Measurements from ENCODE around the gene ZBTB18.
"Not testable (repeated sequence)": the region's sequence is repeated elsewhere in the genome, so short reads cannot be mapped to it uniquely, and the experiment has no call there.

ZBTB18 gene

DNA sequence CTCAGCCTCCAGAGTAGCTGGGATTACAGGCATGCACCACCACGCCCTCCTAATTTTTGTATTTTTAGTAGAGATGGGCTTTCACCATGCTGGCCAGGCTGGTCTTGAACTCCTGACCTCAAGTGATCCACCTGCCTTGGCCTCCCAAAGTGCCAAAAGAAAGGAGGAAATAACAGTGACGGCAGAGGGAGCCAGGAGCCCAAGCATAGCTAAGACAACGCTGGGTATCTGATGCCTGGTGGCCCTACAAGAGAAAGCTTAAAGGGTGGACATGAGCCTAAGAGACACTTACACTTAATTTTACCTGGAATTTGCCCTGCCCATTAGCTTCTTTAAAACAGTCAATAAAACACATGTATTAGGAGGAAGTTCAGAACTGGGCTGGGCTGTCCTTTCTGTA, 36.2 kb upstream of the ZBTB18 start:
- not testable (repeated sequence) for H3K27ac ChIP-seq (ENCODE audit: low read length); H3K9ac ChIP-seq (ENCODE audit: low read length in 2 of 2); H3K36me3 ChIP-seq (ENCODE audit: control insufficient read depth in 2 of 2, insufficient read depth in 2 of 2, low read length in 2 of 2); H3K9me3 ChIP-seq (ENCODE audit: control insufficient read depth in 2 of 2, low read length in 2 of 2); H3K4me3 ChIP-seq (ENCODE audit: low read length in 2 of 2); H3K4me1 ChIP-seq (ENCODE audit: control insufficient read depth, insufficient read depth, low read length); H3K27me3 ChIP-seq (ENCODE audit: control insufficient read depth in 1 of 2, insufficient read depth in 2 of 2, low read length in 2 of 2)

DNA sequence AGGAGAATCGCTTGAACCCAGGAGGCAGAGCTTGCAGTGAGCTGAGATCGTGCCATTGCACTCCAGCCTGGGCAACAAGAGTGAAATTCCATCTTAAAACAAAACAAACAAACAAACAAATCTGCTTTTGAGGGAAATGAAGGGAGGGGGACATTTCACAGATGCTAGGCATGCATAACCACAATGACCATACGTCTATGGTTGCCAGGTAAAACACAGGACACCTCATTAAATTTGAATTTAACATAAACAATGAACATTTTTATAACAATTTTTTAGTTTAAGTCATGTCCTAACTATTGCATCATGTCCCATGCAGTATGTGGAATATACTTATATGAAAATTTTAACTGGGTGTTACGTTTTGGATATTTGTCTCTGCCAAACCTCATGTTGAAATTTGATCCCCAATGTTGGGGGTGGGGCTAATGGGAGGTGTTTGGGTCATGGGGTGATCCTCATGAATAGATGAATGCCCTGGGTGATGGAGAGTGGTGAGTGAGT, 31.0 kb upstream of the ZBTB18 start:
- Histone ChIP-seq H3K27me3 (ENCODE audit: control insufficient read depth in 1 of 2, insufficient read depth in 2 of 2, low read length in 2 of 2) (peaks cover 0 to 2% of the 10 kb centered on the region in 2 donors), H3K4me3 (ENCODE audit: low read length in 2 of 2) (no peak overlapping the region), H3K9me3 (ENCODE audit: control insufficient read depth in 2 of 2, low read length in 2 of 2) (no peaks in the 10 kb centered on the region), H3K9ac (ENCODE audit: low read length in 2 of 2) (no peak overlapping the region), H3K4me1 (ENCODE audit: control insufficient read depth, insufficient read depth, low read length) (no peaks in the 10 kb centered on the region), H3K36me3 (ENCODE audit: control insufficient read depth in 2 of 2, insufficient read depth in 2 of 2, low read length in 2 of 2) (no peaks in the 10 kb centered on the region), H3K27ac (ENCODE audit: low read length) (no peak overlapping the region)

DNA sequence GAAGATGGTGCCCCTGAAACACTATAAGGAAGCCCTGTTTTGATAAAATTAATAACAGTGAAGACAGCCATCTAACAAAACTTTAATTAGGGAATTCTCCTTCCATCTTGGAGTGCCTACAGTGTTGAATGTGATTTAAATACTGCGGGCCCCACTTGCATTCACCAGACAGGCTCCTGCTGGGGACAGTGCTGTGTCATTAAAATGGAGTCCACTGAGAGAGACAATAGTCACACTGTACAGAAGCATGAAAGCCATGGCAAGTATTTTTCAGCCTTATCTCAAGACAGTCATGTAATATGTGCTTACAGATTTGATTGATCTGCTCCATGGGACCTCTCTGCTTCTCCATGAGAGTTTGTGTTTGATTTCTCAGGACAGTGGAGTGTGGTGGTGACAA, 29.7 kb upstream of the ZBTB18 start:
- no peak overlapping the region for H3K4me3 ChIP-seq (ENCODE audit: low read length in 2 of 2)
- peaks cover 0 to 2% of the 10 kb centered on the region in 2 donors for H3K27me3 ChIP-seq (ENCODE audit: control insufficient read depth in 1 of 2, insufficient read depth in 2 of 2, low read length in 2 of 2)
- H3K4me1 ChIP-seq (ENCODE audit: control insufficient read depth, insufficient read depth, low read length) = no peaks in the 10 kb centered on the region
- no peaks in the 10 kb centered on the region for H3K9me3 ChIP-seq (ENCODE audit: control insufficient read depth in 2 of 2, low read length in 2 of 2)
- no peaks in the 10 kb centered on the region for H3K36me3 ChIP-seq (ENCODE audit: control insufficient read depth in 2 of 2, insufficient read depth in 2 of 2, low read length in 2 of 2)
- H3K27ac ChIP-seq (ENCODE audit: low read length) = no peak overlapping the region
- no peak overlapping the region for H3K9ac ChIP-seq (ENCODE audit: low read length in 2 of 2)

DNA sequence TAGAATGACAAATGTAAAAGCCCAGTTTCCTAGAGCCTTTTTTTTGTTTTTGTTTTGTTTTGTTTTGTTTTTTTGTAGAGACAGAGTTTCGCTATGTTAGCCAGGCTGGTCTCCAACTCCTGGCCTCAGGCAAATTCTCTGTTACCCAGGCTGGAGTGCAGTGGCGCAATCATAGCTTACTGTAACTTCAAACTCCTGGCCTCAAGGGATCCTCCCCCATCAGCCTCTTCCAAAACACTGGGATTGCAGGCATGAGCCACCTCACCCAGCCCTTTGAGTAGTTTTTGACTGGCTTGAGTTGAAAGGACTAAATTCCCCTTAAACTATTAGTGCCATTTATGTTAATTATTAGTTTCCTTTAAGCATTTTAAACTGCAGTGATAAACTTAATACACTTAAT, 28.8 kb upstream of the ZBTB18 start:
- Histone ChIP-seq H3K27me3 (ENCODE audit: control insufficient read depth in 1 of 2, insufficient read depth in 2 of 2, low read length in 2 of 2) (peaks cover 0 to 2% of the 10 kb centered on the region in 2 donors), H3K4me3 (ENCODE audit: low read length in 2 of 2) (no peak overlapping the region), H3K27ac (ENCODE audit: low read length) (no peak overlapping the region), H3K9ac (ENCODE audit: low read length in 2 of 2) (no peak overlapping the region), H3K9me3 (ENCODE audit: control insufficient read depth in 2 of 2, low read length in 2 of 2) (no peaks in the 10 kb centered on the region), H3K36me3 (ENCODE audit: control insufficient read depth in 2 of 2, insufficient read depth in 2 of 2, low read length in 2 of 2) (no peaks in the 10 kb centered on the region), H3K4me1 (ENCODE audit: control insufficient read depth, insufficient read depth, low read length) (no peaks in the 10 kb centered on the region)

DNA sequence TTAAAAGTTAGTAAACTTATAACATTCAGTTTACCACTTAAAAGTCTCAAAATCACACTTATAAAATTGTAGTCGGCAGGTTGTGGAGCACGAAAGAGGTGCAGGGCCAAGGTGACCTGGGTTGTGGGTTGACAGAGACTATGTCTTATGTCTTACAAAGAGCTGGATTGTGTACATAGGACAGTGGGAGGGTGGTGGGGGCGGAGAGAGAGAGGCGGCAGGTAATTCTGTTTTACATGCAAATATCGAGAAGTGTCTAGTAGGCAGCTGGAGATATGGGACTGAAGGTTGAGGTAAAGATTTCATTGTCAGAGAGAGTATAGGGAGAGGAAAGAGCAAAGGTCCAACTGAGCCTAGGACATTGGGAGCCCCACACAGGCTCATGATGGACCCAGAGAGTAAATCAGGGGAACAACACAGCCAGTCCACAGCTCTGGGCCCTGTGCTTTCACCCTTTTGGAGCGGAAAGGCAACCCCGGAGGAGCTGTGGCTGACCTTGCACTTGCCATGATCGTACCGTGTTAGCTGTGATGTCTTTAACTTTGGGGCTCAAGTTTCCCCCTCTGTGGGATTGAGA, 28.1 kb upstream of the ZBTB18 start:
- Histone ChIP-seq H3K9ac (ENCODE audit: low read length in 2 of 2) (no peak overlapping the region), H3K36me3 (ENCODE audit: control insufficient read depth in 2 of 2, insufficient read depth in 2 of 2, low read length in 2 of 2) (no peaks in the 10 kb centered on the region), H3K27ac (ENCODE audit: low read length) (no peak overlapping the region), H3K9me3 (ENCODE audit: control insufficient read depth in 2 of 2, low read length in 2 of 2) (no peaks in the 10 kb centered on the region), H3K4me1 (ENCODE audit: control insufficient read depth, insufficient read depth, low read length) (no peaks in the 10 kb centered on the region), H3K27me3 (ENCODE audit: control insufficient read depth in 1 of 2, insufficient read depth in 2 of 2, low read length in 2 of 2) (peaks cover 0 to 2% of the 10 kb centered on the region in 2 donors), H3K4me3 (ENCODE audit: low read length in 2 of 2) (no peak overlapping the region)

DNA sequence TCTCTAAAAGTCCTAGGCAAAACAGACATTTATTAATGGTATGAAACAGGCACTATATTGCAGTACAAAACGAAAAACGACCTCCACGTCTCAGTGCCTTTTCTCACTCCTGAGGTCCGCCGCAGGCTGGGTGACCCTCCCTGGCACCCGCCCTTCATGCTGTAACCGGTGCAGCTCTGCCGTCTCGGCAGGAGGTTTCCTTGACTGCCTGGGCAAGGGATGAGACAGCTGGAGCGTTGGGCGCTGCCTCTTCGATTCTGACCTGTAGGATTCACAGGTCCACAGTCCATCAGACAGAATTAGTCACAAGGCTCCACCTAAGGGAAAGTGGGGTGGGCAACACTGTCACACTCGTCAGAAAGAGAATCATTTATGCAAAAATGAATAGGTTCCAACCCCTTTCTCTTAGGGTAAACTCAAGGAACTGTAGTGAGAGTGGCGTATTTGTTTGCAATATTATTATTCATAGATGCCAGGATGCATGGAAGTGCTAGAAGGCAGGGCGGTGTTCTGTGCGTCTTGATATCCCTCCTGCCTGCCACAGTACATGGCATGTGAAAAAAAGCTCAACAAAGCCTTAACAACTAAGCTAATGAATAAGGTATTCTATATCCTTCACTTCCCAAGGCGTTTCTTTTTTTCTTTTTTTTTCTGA, 23.5 kb upstream of the ZBTB18 start:
- Histone ChIP-seq H3K9me3 (ENCODE audit: control insufficient read depth in 2 of 2, low read length in 2 of 2) (no peaks in the 10 kb centered on the region), H3K4me1 (ENCODE audit: control insufficient read depth, insufficient read depth, low read length) (no peaks in the 10 kb centered on the region), H3K36me3 (ENCODE audit: control insufficient read depth in 2 of 2, insufficient read depth in 2 of 2, low read length in 2 of 2) (no peaks in the 10 kb centered on the region), H3K4me3 (ENCODE audit: low read length in 2 of 2) (no peak overlapping the region), H3K9ac (ENCODE audit: low read length in 2 of 2) (no peak overlapping the region), H3K27me3 (ENCODE audit: control insufficient read depth in 1 of 2, insufficient read depth in 2 of 2, low read length in 2 of 2) (peaks cover 0 to 2% of the 10 kb centered on the region in 2 donors), H3K27ac (ENCODE audit: low read length) (no peak overlapping the region)

DNA sequence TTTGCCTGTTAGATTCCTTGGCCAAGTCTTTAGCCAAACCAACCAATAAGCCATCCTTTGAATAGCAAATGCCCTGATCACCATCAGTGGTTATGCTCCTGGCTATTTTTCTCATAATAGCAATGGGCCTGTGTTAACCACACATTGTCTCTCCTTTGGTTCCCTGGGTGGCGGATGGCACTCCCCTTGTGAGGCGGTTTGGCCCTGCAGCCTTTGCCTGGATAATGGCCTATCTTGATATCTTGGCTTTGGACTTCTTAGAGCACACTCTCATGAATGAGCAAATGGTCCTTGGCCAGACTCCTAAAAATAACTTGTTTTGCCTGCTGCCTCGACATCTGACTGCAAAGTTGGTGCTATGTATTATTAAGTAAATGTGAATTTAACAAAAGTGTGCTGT, 22.4 kb upstream of the ZBTB18 start:
- no peak overlapping the region for H3K9ac ChIP-seq (ENCODE audit: low read length in 2 of 2)
- H3K4me3 ChIP-seq (ENCODE audit: low read length in 2 of 2) = no peak overlapping the region
- no peak overlapping the region for H3K27ac ChIP-seq (ENCODE audit: low read length)
- H3K4me1 ChIP-seq (ENCODE audit: control insufficient read depth, insufficient read depth, low read length) = no peaks in the 10 kb centered on the region
- no peaks in the 10 kb centered on the region for H3K36me3 ChIP-seq (ENCODE audit: control insufficient read depth in 2 of 2, insufficient read depth in 2 of 2, low read length in 2 of 2)
- H3K9me3 ChIP-seq (ENCODE audit: control insufficient read depth in 2 of 2, low read length in 2 of 2) = no peaks in the 10 kb centered on the region
- peaks cover 0 to 2% of the 10 kb centered on the region in 2 donors for H3K27me3 ChIP-seq (ENCODE audit: control insufficient read depth in 1 of 2, insufficient read depth in 2 of 2, low read length in 2 of 2)

DNA sequence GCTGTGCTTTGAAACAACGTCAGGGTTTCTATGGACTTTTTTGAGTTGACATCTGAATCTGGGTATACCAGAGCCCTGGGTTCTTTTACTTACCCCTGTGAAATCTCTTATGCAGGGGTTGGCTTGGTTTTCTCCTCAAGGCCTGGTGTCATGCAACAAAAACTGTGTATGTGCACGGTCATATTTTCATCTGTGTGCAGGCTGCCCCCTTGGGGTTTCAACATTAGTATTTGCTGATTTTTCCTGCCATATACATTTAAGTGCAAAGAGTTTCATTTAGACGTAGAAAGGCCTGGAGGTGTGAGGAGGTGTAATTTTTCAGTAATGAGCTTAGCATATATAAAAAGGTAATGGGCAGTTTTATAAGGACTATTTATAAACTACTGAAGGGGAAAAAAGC, 22.0 kb upstream of the ZBTB18 start:
- Histone ChIP-seq H3K4me1 (ENCODE audit: control insufficient read depth, insufficient read depth, low read length) (no peaks in the 10 kb centered on the region), H3K36me3 (ENCODE audit: control insufficient read depth in 2 of 2, insufficient read depth in 2 of 2, low read length in 2 of 2) (no peaks in the 10 kb centered on the region), H3K9ac (ENCODE audit: low read length in 2 of 2) (no peak overlapping the region)

DNA sequence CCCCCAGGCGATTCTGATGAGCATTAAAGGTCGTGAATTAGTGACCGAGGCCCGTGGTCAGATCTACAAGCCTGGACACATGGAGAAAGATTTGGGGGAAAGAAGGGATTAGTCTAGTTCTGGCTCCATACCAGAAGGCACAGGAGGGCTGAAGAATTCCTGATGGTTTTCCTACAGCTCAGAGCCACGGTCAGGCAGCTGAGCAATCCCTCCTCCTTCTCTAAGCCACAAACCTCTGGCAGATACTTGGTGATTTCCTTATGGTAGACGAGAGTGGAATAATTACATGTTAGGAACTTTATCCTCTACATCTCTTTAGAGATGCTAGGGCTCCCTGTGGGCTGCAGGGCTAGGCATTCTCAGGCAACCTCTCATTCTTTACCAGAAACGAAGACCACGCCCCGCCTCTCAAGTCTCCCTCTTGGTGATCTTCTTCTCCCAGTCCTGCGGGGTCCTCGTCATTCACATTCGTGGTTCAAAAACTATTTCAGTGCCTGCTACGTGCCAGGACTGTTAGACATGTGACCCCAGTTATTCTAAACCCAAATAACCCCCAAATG, 20.5 kb upstream of the ZBTB18 start:
- Histone ChIP-seq H3K9me3 (ENCODE audit: control insufficient read depth in 2 of 2, low read length in 2 of 2) (no peaks in the 10 kb centered on the region), H3K9ac (ENCODE audit: low read length in 2 of 2) (no peak overlapping the region), H3K4me3 (ENCODE audit: low read length in 2 of 2) (no peak overlapping the region), H3K36me3 (ENCODE audit: control insufficient read depth in 2 of 2, insufficient read depth in 2 of 2, low read length in 2 of 2) (no peaks in the 10 kb centered on the region), H3K27me3 (ENCODE audit: control insufficient read depth in 1 of 2, insufficient read depth in 2 of 2, low read length in 2 of 2) (peaks cover 0 to 3% of the 10 kb centered on the region in 2 donors), H3K27ac (ENCODE audit: low read length) (no peak overlapping the region), H3K4me1 (ENCODE audit: control insufficient read depth, insufficient read depth, low read length) (no peaks in the 10 kb centered on the region)

More for the DNA sequence above, 22.0 kb upstream of the ZBTB18 start:
- Histone ChIP-seq H3K4me3 (ENCODE audit: low read length in 2 of 2) (no peak overlapping the region), H3K9me3 (ENCODE audit: control insufficient read depth in 2 of 2, low read length in 2 of 2) (no peaks in the 10 kb centered on the region), H3K27ac (ENCODE audit: low read length) (no peak overlapping the region), H3K27me3 (ENCODE audit: control insufficient read depth in 1 of 2, insufficient read depth in 2 of 2, low read length in 2 of 2) (peaks cover 1 to 2% of the 10 kb centered on the region in 2 donors)

DNA sequence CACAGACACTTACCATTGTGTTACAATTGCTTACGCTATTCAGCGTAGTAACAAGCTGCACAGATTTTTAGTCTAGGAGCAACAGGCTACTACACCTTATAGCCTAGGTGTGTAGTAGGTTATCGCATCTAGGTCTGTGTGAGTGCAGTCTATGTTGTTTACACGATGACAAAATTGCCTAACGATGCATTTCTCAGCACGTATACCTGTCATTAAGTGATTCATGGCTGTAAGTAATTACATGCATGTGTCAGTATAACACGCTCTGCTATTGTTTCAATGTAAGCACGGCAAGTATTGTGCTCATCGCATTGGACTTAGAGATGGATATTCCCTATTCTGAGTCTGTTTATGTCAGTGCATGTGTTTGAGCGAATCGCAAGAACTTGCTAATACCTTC, 15.7 kb upstream of the ZBTB18 start:
- Histone ChIP-seq H3K9me3 (ENCODE audit: control insufficient read depth in 2 of 2, low read length in 2 of 2) (no peaks in the 10 kb centered on the region), H3K4me3 (ENCODE audit: low read length in 2 of 2) (no peak overlapping the region), H3K36me3 (ENCODE audit: control insufficient read depth in 2 of 2, insufficient read depth in 2 of 2, low read length in 2 of 2) (no peaks in the 10 kb centered on the region), H3K27ac (ENCODE audit: low read length) (no peak overlapping the region), H3K9ac (ENCODE audit: low read length in 2 of 2) (no peak overlapping the region), H3K27me3 (ENCODE audit: control insufficient read depth in 1 of 2, insufficient read depth in 2 of 2, low read length in 2 of 2) (peaks cover 0 to 3% of the 10 kb centered on the region in 2 donors), H3K4me1 (ENCODE audit: control insufficient read depth, insufficient read depth, low read length) (no peaks in the 10 kb centered on the region)

DNA sequence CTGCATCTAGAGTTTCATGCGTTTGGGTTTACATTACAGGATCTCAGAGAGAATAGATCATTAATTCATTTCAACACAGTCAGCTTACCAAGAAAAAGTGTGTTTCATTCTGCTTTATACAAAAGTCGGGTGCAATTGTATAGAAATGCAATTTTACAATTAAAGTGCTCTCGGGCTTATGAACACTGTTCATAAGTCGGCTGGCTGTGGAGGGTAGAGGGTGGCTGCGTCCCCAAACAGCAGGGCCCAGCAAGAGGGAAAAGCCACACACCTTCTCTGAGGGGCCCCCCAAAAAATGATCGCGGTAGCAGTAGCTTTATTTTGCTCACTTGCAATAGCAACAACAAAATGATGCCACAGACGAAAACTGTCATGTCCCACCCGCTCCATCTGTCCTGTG, 13.8 kb upstream of the ZBTB18 start:
- Histone ChIP-seq H3K4me3 (ENCODE audit: low read length in 2 of 2) (no peak overlapping the region), H3K4me1 (ENCODE audit: control insufficient read depth, insufficient read depth, low read length) (no peaks in the 10 kb centered on the region), H3K36me3 (ENCODE audit: control insufficient read depth in 2 of 2, insufficient read depth in 2 of 2, low read length in 2 of 2) (no peaks in the 10 kb centered on the region), H3K27me3 (ENCODE audit: control insufficient read depth in 1 of 2, insufficient read depth in 2 of 2, low read length in 2 of 2) (peaks cover 0 to 3% of the 10 kb centered on the region in 2 donors), H3K27ac (ENCODE audit: low read length) (no peak overlapping the region), H3K9me3 (ENCODE audit: control insufficient read depth in 2 of 2, low read length in 2 of 2) (no peaks in the 10 kb centered on the region), H3K9ac (ENCODE audit: low read length in 2 of 2) (no peak overlapping the region)

All from stomach smooth muscle (tissue), 2 donors.